ENCODE data around the gene PGF. TPM values are rescaled to one million over a fixed set of nuclear protein-coding genes. Genes with fewer than 3 reads are reported as not detected.
A peak's percentile ranks its signal among the peaks of the same experiment; 100 is the strongest.

PGF gene
- total and polyA plus RNA-seq, 4 experiments from 2014 or later = 0.11 to 0.13 TPM; not detected in 2

GRCh38 chr14:74954232-74954946, 1.0 kb downstream of the PGF start:
- Histone ChIP-seq H3K9me3 (ENCODE audit: control insufficient read depth in 1 of 2, low read length in 2 of 2) (no peaks in the 10 kb centered on the region), H3K4me3 (ENCODE audit: low read length in 2 of 2) (no peak overlapping the region), H3K4me1 (ENCODE audit: insufficient read depth, low read length) (peaks cover 6% of the 10 kb centered on the region), H3K27ac (ENCODE audit: low read depth, low read length) (no peak overlapping the region), H3K27me3 (ENCODE audit: insufficient read depth, low read length) (no peaks in the 10 kb centered on the region), H3K36me3 (ENCODE audit: insufficient read depth, low read length) (no peaks in the 10 kb centered on the region)
- ChIA-PET POLR2A (ENCODE audit: partially characterized antibody) (interaction anchor here (1.9 kb wide), 1 partner anchor 94 kb away, joined by 4 read pairs; no protein-coding TSS in a partner anchor), CTCF (ENCODE audit: partially characterized antibody) (interaction anchor here (1.5 kb wide), 1 partner anchor 9 kb away, joined by 6 read pairs; no protein-coding TSS in a partner anchor)
- Mint-ChIP-seq H3K4me3 (no peak overlapping the region), H3K4me1 (peaks cover 0 to 2% (median 0%) of the 10 kb centered on the region in 4 donors), H3K27ac (no peak overlapping the region), H3K9me3 (no peaks in the 10 kb centered on the region), H3K27me3 (peaks cover 2 to 5% of the 10 kb centered on the region in 2 donors), H3K36me3 (no peaks in the 10 kb centered on the region)
- intact Hi-C loops (cut with micrococcal nuclease) = no loop called here
- no peak for DNase-seq

GRCh38 chr14:74953686-74954085, 1.7 kb downstream of the PGF start:
- H3K9me3 Mint-ChIP-seq = no peaks in the 10 kb centered on the region
- DNase-seq = no peak
- Histone ChIP-seq H3K27me3 (ENCODE audit: insufficient read depth, low read length) (no peaks in the 10 kb centered on the region), H3K36me3 (ENCODE audit: insufficient read depth, low read length) (no peaks in the 10 kb centered on the region), H3K9me3 (ENCODE audit: control insufficient read depth in 1 of 2, low read length in 2 of 2) (no peaks in the 10 kb centered on the region), H3K4me3 (ENCODE audit: low read length in 2 of 2) (no peak overlapping the region), H3K4me1 (ENCODE audit: insufficient read depth, low read length) (peaks cover 6% of the 10 kb centered on the region), H3K27ac (ENCODE audit: low read depth, low read length) (no peak overlapping the region)
- peaks cover 0 to 2% (median 0%) of the 10 kb centered on the region in 4 donors for H3K4me1 Mint-ChIP-seq
- H3K4me3 Mint-ChIP-seq = peak overlapping the region in 1 of 8 donors; percentile 13
- intact Hi-C loops (cut with micrococcal nuclease) = no loop called here
- H3K27me3 Mint-ChIP-seq = peaks cover 2 to 5% of the 10 kb centered on the region in 2 donors
- no peaks in the 10 kb centered on the region for H3K36me3 Mint-ChIP-seq
- POLR2A ChIA-PET (ENCODE audit: partially characterized antibody) = interaction anchor here (0.6 kb wide), 1 partner anchor 37 kb away, joined by 4 read pairs; no protein-coding TSS in a partner anchor
- H3K27ac Mint-ChIP-seq = no peak overlapping the region
- CTCF ChIA-PET (ENCODE audit: partially characterized antibody) = interaction anchor here (1.5 kb wide), 1 partner anchor 9 kb away, joined by 6 read pairs; no protein-coding TSS in a partner anchor

DNA sequence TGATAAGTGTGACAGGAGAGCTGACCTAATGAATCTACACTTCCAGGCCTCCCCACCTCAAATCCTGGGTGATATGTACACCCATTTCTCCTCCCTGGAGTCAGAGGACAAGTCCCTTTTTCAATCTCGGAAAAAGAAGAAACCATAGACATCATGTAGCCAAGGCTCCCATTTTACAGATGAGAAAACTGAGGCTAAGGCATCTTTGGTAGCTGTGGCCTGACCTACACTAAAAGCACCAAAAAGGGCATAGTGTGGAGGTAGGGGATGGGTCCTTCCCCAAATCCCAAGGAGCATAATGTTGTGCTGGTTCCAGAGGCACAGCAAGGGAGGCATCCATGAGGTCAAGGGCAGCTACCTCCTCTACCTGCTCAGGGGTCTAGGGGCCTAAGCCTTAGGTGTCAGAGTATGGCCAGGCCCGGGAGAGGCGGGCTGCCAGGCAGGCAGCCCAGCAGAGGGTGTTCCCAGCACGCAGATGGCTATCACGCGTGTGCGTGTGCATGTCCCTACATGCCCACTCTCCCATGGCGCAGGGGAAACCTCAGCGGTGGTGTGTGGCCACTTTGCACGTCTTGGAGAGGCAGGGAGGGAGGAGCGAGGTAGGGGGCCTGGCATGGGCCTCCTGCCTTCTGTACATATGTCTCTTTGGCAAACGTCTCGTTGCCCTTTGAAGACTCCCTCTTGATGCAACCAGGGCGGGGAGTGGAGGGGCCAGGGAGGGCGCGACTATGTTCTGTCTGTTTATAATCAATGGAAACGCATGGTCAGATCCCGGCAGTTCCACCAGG, 2.5 kb downstream of the PGF start:
- DNase-seq = no peak

GRCh38 chr14:74952180-74952665, 3.2 kb downstream of the PGF start:
- no peaks in the 10 kb centered on the region for H3K36me3 Mint-ChIP-seq
- peaks cover 6% of the 10 kb centered on the region for H3K4me1 ChIP-seq (ENCODE audit: insufficient read depth, low read length)
- peaks cover 0 to 2% (median 0%) of the 10 kb centered on the region in 4 donors for H3K4me1 Mint-ChIP-seq
- H3K27ac ChIP-seq (ENCODE audit: low read depth, low read length) = no peak overlapping the region
- peaks cover 0 to 2% (median 0%) of the 10 kb centered on the region in 8 donors for H3K9me3 Mint-ChIP-seq
- no peaks in the 10 kb centered on the region for H3K27me3 ChIP-seq (ENCODE audit: insufficient read depth, low read length)
- H3K4me3 ChIP-seq (ENCODE audit: low read length in 2 of 2) = no peak overlapping the region
- no peaks in the 10 kb centered on the region for H3K36me3 ChIP-seq (ENCODE audit: insufficient read depth, low read length)
- peaks cover 2 to 5% of the 10 kb centered on the region in 2 donors for H3K27me3 Mint-ChIP-seq
- no peak for DNase-seq
- intact Hi-C loops (cut with micrococcal nuclease) = no loop called here
- H3K4me3 Mint-ChIP-seq = no peak overlapping the region
- H3K9me3 ChIP-seq (ENCODE audit: control insufficient read depth in 1 of 2, low read length in 2 of 2) = no peaks in the 10 kb centered on the region
- H3K27ac Mint-ChIP-seq = no peak overlapping the region
- CTCF ChIA-PET (ENCODE audit: partially characterized antibody) = interaction anchor here (1.4 kb wide), 2 partner anchors 47 to 92 kb away, joined by 3 to 4 read pairs; no protein-coding TSS in a partner anchor
- POLR2A ChIA-PET (ENCODE audit: partially characterized antibody) = no interaction called here

More for the DNA sequence above, 2.5 kb downstream of the PGF start:
- no peaks in the 10 kb centered on the region for H3K36me3 ChIP-seq (ENCODE audit: insufficient read depth, low read length)
- no peaks in the 10 kb centered on the region for H3K9me3 ChIP-seq (ENCODE audit: control insufficient read depth in 1 of 2, low read length in 2 of 2)
- ChIA-PET CTCF (ENCODE audit: partially characterized antibody) (interaction anchor here (1.4 to 1.5 kb wide), 2 partner anchors 8 to 92 kb away, joined by 4 to 6 read pairs; no protein-coding TSS in a partner anchor), POLR2A (ENCODE audit: partially characterized antibody) (interaction anchor here (0.6 kb wide), 1 partner anchor 38 kb away, joined by 4 read pairs; no protein-coding TSS in a partner anchor)
- Mint-ChIP-seq H3K4me3 (no peak overlapping the region), H3K4me1 (peaks cover 0 to 2% (median 0%) of the 10 kb centered on the region in 4 donors), H3K27ac (peak overlapping the region in 1 of 7 donors; percentile 48), H3K36me3 (no peaks in the 10 kb centered on the region), H3K9me3 (peaks cover 0 to 2% (median 0%) of the 10 kb centered on the region in 8 donors), H3K27me3 (peaks cover 2 to 5% of the 10 kb centered on the region in 2 donors)
- no peak overlapping the region for H3K4me3 ChIP-seq (ENCODE audit: low read length in 2 of 2)
- H3K27ac ChIP-seq (ENCODE audit: low read depth, low read length) = no peak overlapping the region
- intact Hi-C loops (cut with micrococcal nuclease) = no loop called here
- no peaks in the 10 kb centered on the region for H3K27me3 ChIP-seq (ENCODE audit: insufficient read depth, low read length)
- peaks cover 6% of the 10 kb centered on the region for H3K4me1 ChIP-seq (ENCODE audit: insufficient read depth, low read length)

DNA sequence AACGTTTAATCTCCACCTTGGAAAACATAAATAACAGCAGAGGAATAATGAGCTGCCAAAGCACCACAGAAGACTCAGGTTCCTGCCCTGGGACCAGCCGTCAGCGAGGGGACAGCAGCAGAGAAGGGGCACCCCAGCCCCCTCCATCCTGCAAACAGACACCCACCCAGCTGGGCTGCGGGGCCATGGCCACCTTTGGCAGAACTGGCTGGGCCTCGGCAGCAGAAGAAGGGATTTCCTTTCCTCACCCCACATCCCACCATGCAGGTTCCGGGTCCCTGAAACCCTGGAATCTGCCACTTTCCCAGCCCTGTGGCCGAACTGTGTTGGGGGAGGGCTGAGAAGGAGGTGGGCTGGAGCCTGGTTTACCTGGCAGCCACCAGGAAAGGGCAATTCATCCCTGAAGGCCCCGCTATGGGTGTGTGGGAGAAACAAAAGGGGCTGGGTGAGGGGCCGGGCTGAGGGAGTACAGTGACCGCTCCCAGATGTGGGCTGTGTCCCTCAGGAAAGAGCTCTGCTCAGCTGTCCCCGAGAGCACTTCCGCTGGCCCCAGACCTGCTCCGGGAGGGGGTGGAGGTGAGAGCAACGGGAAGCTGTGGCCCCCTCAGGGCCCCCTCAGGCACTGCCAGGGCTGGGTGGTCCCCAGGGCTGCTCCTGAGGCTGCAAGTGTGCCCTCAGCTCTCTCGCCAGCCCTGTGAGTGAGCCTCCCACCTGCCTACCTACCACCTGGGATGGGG, 3.8 kb downstream of the PGF start:
- Mint-ChIP-seq H3K27me3 (peaks cover 2 to 5% of the 10 kb centered on the region in 2 donors), H3K27ac (no peak overlapping the region), H3K9me3 (peaks cover 0 to 2% (median 0%) of the 10 kb centered on the region in 8 donors), H3K4me3 (no peak overlapping the region), H3K36me3 (no peaks in the 10 kb centered on the region), H3K4me1 (peaks cover 0 to 2% (median 1%) of the 10 kb centered on the region in 4 donors)
- Histone ChIP-seq H3K27ac (ENCODE audit: low read depth, low read length) (no peak overlapping the region), H3K27me3 (ENCODE audit: insufficient read depth, low read length) (no peaks in the 10 kb centered on the region), H3K4me3 (ENCODE audit: low read length in 2 of 2) (no peak overlapping the region), H3K36me3 (ENCODE audit: insufficient read depth, low read length) (no peaks in the 10 kb centered on the region), H3K9me3 (ENCODE audit: control insufficient read depth in 1 of 2, low read length in 2 of 2) (no peaks in the 10 kb centered on the region), H3K4me1 (ENCODE audit: insufficient read depth, low read length) (peaks cover 7% of the 10 kb centered on the region)
- ChIA-PET POLR2A (ENCODE audit: partially characterized antibody) (no interaction called here), CTCF (ENCODE audit: partially characterized antibody) (interaction anchor here (1.4 kb wide), 3 partner anchors 46 to 137 kb away, joined by 3 to 7 read pairs (median 4); no protein-coding TSS in a partner anchor)
- DNase-seq = no peak
- intact Hi-C loops (cut with micrococcal nuclease) = no loop called here

DNA sequence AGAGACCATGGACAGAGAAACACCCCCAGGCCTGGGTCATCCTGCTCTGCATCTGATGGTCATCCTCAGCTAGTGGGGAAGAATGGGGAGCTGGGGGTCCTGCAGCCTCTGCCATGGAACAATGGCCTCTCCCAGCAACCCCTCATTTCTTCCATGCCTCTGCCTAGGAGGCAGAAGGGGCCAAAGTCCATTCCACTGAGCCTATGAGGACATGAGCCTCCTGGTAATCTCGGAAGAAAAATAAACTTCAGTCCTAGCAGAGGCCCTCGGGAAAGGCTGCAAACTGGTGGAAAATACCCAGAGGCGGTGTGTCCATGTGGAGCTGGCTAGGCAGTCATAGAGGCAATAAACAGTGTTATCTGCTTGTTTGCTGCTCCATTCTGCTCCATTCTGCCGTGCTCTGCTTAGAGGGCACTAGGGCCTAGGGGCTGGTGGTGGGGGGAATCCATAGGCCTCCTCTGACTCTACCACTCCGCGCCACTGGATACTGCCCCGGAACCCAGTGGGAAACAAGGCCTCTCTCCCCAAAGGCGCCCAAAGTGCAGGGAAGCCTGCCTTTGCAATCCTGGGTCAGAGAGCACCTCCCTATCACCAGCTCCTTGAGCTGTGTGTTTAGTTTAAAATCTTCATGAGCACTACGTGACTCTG, 4.5 kb downstream of the PGF start:
- Mint-ChIP-seq H3K27me3 (peaks cover 2 to 3% of the 10 kb centered on the region in 2 donors), H3K9me3 (peaks cover 0 to 2% (median 0%) of the 10 kb centered on the region in 8 donors), H3K36me3 (no peaks in the 10 kb centered on the region), H3K27ac (no peak overlapping the region), H3K4me1 (peaks cover 2 to 8% (median 6%) of the 10 kb centered on the region in 4 donors), H3K4me3 (no peak overlapping the region)
- Histone ChIP-seq H3K4me1 (ENCODE audit: insufficient read depth, low read length) (peaks cover 13% of the 10 kb centered on the region), H3K4me3 (ENCODE audit: low read length in 2 of 2) (no peak overlapping the region), H3K9me3 (ENCODE audit: control insufficient read depth in 1 of 2, low read length in 2 of 2) (no peaks in the 10 kb centered on the region), H3K27me3 (ENCODE audit: insufficient read depth, low read length) (no peaks in the 10 kb centered on the region), H3K36me3 (ENCODE audit: insufficient read depth, low read length) (no peaks in the 10 kb centered on the region), H3K27ac (ENCODE audit: low read depth, low read length) (no peak overlapping the region)
- intact Hi-C loops (cut with micrococcal nuclease) = no loop called here
- POLR2A ChIA-PET (ENCODE audit: partially characterized antibody) = no interaction called here
- CTCF ChIA-PET (ENCODE audit: partially characterized antibody) = interaction anchor here (1.4 kb wide), 2 partner anchors 46 to 138 kb away, joined by 3 to 7 read pairs; no protein-coding TSS in a partner anchor
- DNase-seq = no peak
